Sigmoid colon (tissue), 4 donors: ENCODE data around the gene KRT76.

Experiments
- CTCF ChIP-seq, 4 experiments: fragments of 450-650 bp in 3 of 4; fragments of 200-600 bp in 1 of 4; IDR thresholded peaks; one replicate each; pipeline ENCODE4 v1.5.1; 2016 to 2019; ENCODE audit warnings: antibody characterized with exemption in 4 of 4, mild to moderate bottlenecking in 3 of 4, moderate library complexity in 2 of 4
- EP300 ChIP-seq, 4 donors: sonication (generic); formaldehyde crosslinking; IDR thresholded peaks; one replicate each; pipeline ENCODE4 v1.6.1; 2017; ENCODE audit warnings: antibody characterized with exemption in 4 of 4
- POLR2A ChIP-seq, 2 donors: fragments of 450-650 bp; IDR thresholded peaks; one replicate each; pipeline ENCODE4 v1.6.1; 2016; ENCODE audit warnings: antibody characterized with exemption in 2 of 2, mild to moderate bottlenecking in 2 of 2, moderate library complexity in 2 of 2
- POLR2AphosphoS5 ChIP-seq, 4 donors: sonication (generic); formaldehyde crosslinking; IDR thresholded peaks; one replicate each; pipeline ENCODE4 v1.6.1; 2017; ENCODE audit warnings: antibody characterized with exemption in 4 of 4

GRCh38 chr12:52765702-52766101, 11.4 kb downstream of the KRT76 start:
- TF ChIP-seq POLR2A (IDR thresholded peaks at IDR 0.05) (no peak), CTCF (IDR thresholded peaks at IDR 0.05) (no peak), EP300 (IDR thresholded peaks at IDR 0.05) (no peak), POLR2AphosphoS5 (IDR thresholded peaks at IDR 0.05) (no peak)
